ENCODE measurements around the gene IMMP2L. TPM values are rescaled to one million over a fixed set of nuclear protein-coding genes. Genes with fewer than 3 reads are reported as not detected.

IMMP2L gene
- total and polyA plus RNA-seq, 2 donors (not counting 3 experiments of a cell fraction or from before 2014, with no cell fraction given), result 9.9 to 11.8 TPM

GRCh38 chr7:111107579-111107978, 454.7 kb downstream of the IMMP2L start:
- no peak for FAIRE-seq
- dilution Hi-C loops (cut with MboI; ENCODE audit: extremely low pct_ligation_motif_present, low sequenced_read_pairs) (no loop called here), intact Hi-C loops (cut with micrococcal nuclease) (no loop called here)
- Histone ChIP-seq H3K27me3 (ENCODE audit: control insufficient read depth in 2 of 2, insufficient read depth in 2 of 2, low read length in 2 of 2) (no peaks in the 10 kb centered on the region), H3K9ac (replicated peaks; ENCODE audit: extremely low read depth, insufficient read depth, low read length) (no peak overlapping the region), H3K4me3 (replicated peaks in 1 of 3; ENCODE audit: insufficient read depth in 1 of 3, low read depth in 1 of 3, low read length in 3 of 3) (no peak overlapping the region), H3K4me1 (ENCODE audit: control insufficient read depth, extremely low read depth, insufficient read depth, low read length) (no peaks in the 10 kb centered on the region), H3K27ac (ENCODE audit: insufficient read depth, low read depth, low read length) (no peak overlapping the region), H2AFZ (ENCODE audit: low read depth, low read length) (no peak overlapping the region), H3K36me3 (ENCODE audit: control insufficient read depth in 2 of 2, extremely low read depth in 1 of 2, insufficient read depth in 2 of 2, low read length in 2 of 2) (no peaks in the 10 kb centered on the region), H3K9me1 (replicated peaks; ENCODE audit: control insufficient read depth, extremely low read depth, insufficient read depth, low read length) (no peaks in the 10 kb centered on the region), H4K20me1 (replicated peaks; ENCODE audit: control insufficient read depth, extremely low read depth, insufficient read depth, low read length) (no peaks in the 10 kb centered on the region), H3K9me3 (replicated peaks; ENCODE audit: control insufficient read depth, insufficient read depth, low read length) (no peaks in the 10 kb centered on the region), H3K4me2 (ENCODE audit: insufficient read depth, low read length) (no peak overlapping the region), H3K79me2 (ENCODE audit: control insufficient read depth, insufficient read depth, low read length) (no peaks in the 10 kb centered on the region)
- DNase-seq (ENCODE audit: low read depth, low spot score), result no peak
- no TSS peak for BruUV-seq (replicated peaks)
- ChIA-PET CTCF (interaction anchor here (1.5 to 2.2 kb wide), 2 partner anchors 9 to 20 kb away, joined by 4 to 8 read pairs; no protein-coding TSS in a partner anchor), POLR2A (no interaction called here)
- TF ChIP-seq EZH2 (IDR thresholded peaks at IDR 0.05; ENCODE audit: borderline replicate concordance, low read depth, low read length, severe bottlenecking) (no peak), CTCF (IDR thresholded peaks at IDR 0.05; ENCODE audit: extremely low read depth in 1 of 2, insufficient read depth in 1 of 2, low read depth in 1 of 2, low read length in 2 of 2) (no peak), MYC (IDR thresholded peaks at IDR 0.05; ENCODE audit: low read depth, low read length) (no peak), POLR2AphosphoS5 (IDR thresholded peaks at IDR 0.05; ENCODE audit: insufficient read depth, low read depth, low read length) (no peak)

- no peaks in the 10 kb centered on the region for H4K20me1 ChIP-seq (replicated peaks; ENCODE audit: control insufficient read depth, extremely low read depth, insufficient read depth, low read length)
- no peak overlapping the region for H3K27ac ChIP-seq (ENCODE audit: insufficient read depth, low read depth, low read length)
- no peak for FAIRE-seq
- POLR2A ChIA-PET, result no interaction called here
- no TSS peak for BruUV-seq (replicated peaks)
- CTCF ChIA-PET, result interaction anchor here (1.1 kb wide), 1 partner anchor 21 kb away, joined by 3 read pairs; no protein-coding TSS in a partner anchor
- dilution Hi-C loops (cut with MboI; ENCODE audit: extremely low pct_ligation_motif_present, low sequenced_read_pairs) (no loop called here), intact Hi-C loops (cut with micrococcal nuclease) (no loop called here)
- H3K9me1 ChIP-seq (replicated peaks; ENCODE audit: control insufficient read depth, extremely low read depth, insufficient read depth, low read length), result no peaks in the 10 kb centered on the region
- no peak overlapping the region for H3K4me3 ChIP-seq (replicated peaks in 1 of 3; ENCODE audit: insufficient read depth in 1 of 3, low read depth in 1 of 3, low read length in 3 of 3)
- H3K9ac ChIP-seq (replicated peaks; ENCODE audit: extremely low read depth, insufficient read depth, low read length), result no peak overlapping the region
- no peak overlapping the region for H2AFZ ChIP-seq (ENCODE audit: low read depth, low read length)
- H3K36me3 ChIP-seq (ENCODE audit: control insufficient read depth in 2 of 2, extremely low read depth in 1 of 2, insufficient read depth in 2 of 2, low read length in 2 of 2), result no peaks in the 10 kb centered on the region
- H3K4me1 ChIP-seq (ENCODE audit: control insufficient read depth, extremely low read depth, insufficient read depth, low read length), result no peaks in the 10 kb centered on the region
- no peak for DNase-seq (ENCODE audit: low read depth, low spot score)
- H3K9me3 ChIP-seq (replicated peaks; ENCODE audit: control insufficient read depth, insufficient read depth, low read length), result no peaks in the 10 kb centered on the region
- H3K27me3 ChIP-seq (ENCODE audit: control insufficient read depth in 2 of 2, insufficient read depth in 2 of 2, low read length in 2 of 2), result no peaks in the 10 kb centered on the region
- no peak overlapping the region for H3K4me2 ChIP-seq (ENCODE audit: insufficient read depth, low read length)
- no peaks in the 10 kb centered on the region for H3K79me2 ChIP-seq (ENCODE audit: control insufficient read depth, insufficient read depth, low read length)
- no peak for TF ChIP-seq CTCF (IDR thresholded peaks at IDR 0.05; ENCODE audit: extremely low read depth in 1 of 2, insufficient read depth in 1 of 2, low read depth in 1 of 2, low read length in 2 of 2)
- no peak for TF ChIP-seq MYC (IDR thresholded peaks at IDR 0.05; ENCODE audit: low read depth, low read length)
- TF ChIP-seq FOS (IDR thresholded peaks at IDR 0.05; ENCODE audit: borderline replicate concordance, insufficient read depth, low read length), result no peak
- no peak for TF ChIP-seq POLR2AphosphoS5 (IDR thresholded peaks at IDR 0.05; ENCODE audit: insufficient read depth, low read depth, low read length)
- no peak for TF ChIP-seq EZH2 (IDR thresholded peaks at IDR 0.05; ENCODE audit: borderline replicate concordance, low read depth, low read length, severe bottlenecking)
- TF ChIP-seq POLR2A (IDR thresholded peaks at IDR 0.05; ENCODE audit: low read depth, low read length), result no peak
- no peak for TF ChIP-seq MAX (IDR thresholded peaks at IDR 0.05; ENCODE audit: insufficient read depth, insufficient read length)
- no peak for TF ChIP-seq GATA2 (IDR thresholded peaks at IDR 0.05; ENCODE audit: insufficient read depth, insufficient read length, low read depth, low read length)
- TF ChIP-seq JUN (IDR thresholded peaks at IDR 0.05; ENCODE audit: borderline replicate concordance, insufficient read depth, insufficient read length, low read depth), result no peak
These were observed 457.0 kb downstream of the IMMP2L start for GRCh38 chr7:111105269-111105668.
